CD4-positive, CD25-positive, alpha-beta regulatory T cell (primary cell): Measurements from ENCODE around the gene GNAL. TPM values are rescaled to one million over a fixed set of nuclear protein-coding genes. Genes with fewer than 3 reads are reported as not detected.

Experiments
- ATAC-seq, 2 donors: fragments of 150-1000 bp; cut with Tn5 transposase; one replicate each; pipeline ENCODE4 v1.10.0; 2021; ENCODE audit warnings: low read depth in 2 of 2, moderate number of reproducible peaks in 2 of 2, moderate library complexity in 1 of 2
- DNase-seq, 3 donors: peaks; one replicate each; pipeline versions ENCODE4 v3.0.0 to v3.0.0-alpha.2; 2012 to 2022; ENCODE audit warnings: mixed read lengths in 1 of 3
- H3K27ac ChIP-seq: one replicate; pipeline ENCODE4 v1.7.0; 2013; ENCODE audit warnings: mild to moderate bottlenecking, low read length; ENCODE audit not compliant: insufficient read depth, poor library complexity, severe bottlenecking
- H3K27me3 ChIP-seq: one replicate; pipeline ENCODE4 v1.7.0; 2013; ENCODE audit warnings: low read length; ENCODE audit not compliant: control insufficient read depth, insufficient read depth
- H3K36me3 ChIP-seq: one replicate; pipeline ENCODE4 v1.7.0; 2013; ENCODE audit warnings: mild to moderate bottlenecking, low read length, moderate library complexity; ENCODE audit not compliant: control insufficient read depth, insufficient read depth
- H3K4me1 ChIP-seq: 2 replicates; pipeline ENCODE4 v1.7.0; 2013; ENCODE audit warnings: mild to moderate bottlenecking, low read length; ENCODE audit not compliant: insufficient read depth, control insufficient read depth, poor library complexity, severe bottlenecking
- H3K4me3 ChIP-seq: one replicate; pipeline ENCODE4 v1.7.0; 2013; ENCODE audit warnings: low read depth, mild to moderate bottlenecking, low read length, moderate library complexity
- H3K9me3 ChIP-seq, 2 experiments: 1 replicate in 1 of 2; 2 replicates in 1 of 2; pipeline ENCODE4 v1.7.0; 2013; ENCODE audit warnings: low read length in 2 of 2, mild to moderate bottlenecking in 1 of 2, moderate library complexity in 1 of 2; ENCODE audit not compliant: control insufficient read depth in 2 of 2
- H3K27ac Mint-ChIP-seq, 3 donors: one replicate each; pipeline ENCODE4 v1.8.0; 2020 to 2022; ENCODE audit warnings: mild to moderate bottlenecking in 3 of 3, mixed read lengths in 3 of 3, moderate library complexity in 2 of 3
- H3K27me3 Mint-ChIP-seq: one replicate; pipeline ENCODE4 v1.8.0; 2022; ENCODE audit warnings: mild to moderate bottlenecking, mixed read lengths
- H3K36me3 Mint-ChIP-seq: one replicate; pipeline ENCODE4 v1.8.0; 2020; ENCODE audit warnings: mixed read lengths
- H3K4me1 Mint-ChIP-seq, 4 donors: one replicate each; pipeline ENCODE4 v1.8.0; 2020 to 2022; ENCODE audit warnings: mixed read lengths in 4 of 4, mild to moderate bottlenecking in 1 of 4
- H3K4me3 Mint-ChIP-seq, 4 donors: one replicate each; pipeline ENCODE4 v1.8.0; 2020 to 2022; ENCODE audit warnings: mild to moderate bottlenecking in 4 of 4, mixed read lengths in 4 of 4, moderate library complexity in 3 of 4
- H3K9me3 Mint-ChIP-seq, 7 donors: one replicate each; pipeline ENCODE4 v1.8.0; 2020 to 2022; ENCODE audit warnings: mixed read lengths in 7 of 7, mild to moderate bottlenecking in 3 of 7, moderate library complexity in 2 of 7
- polyA plus RNA-seq, 4 donors: library from polyadenylated mRNA; unstranded; fragments of 300-500 nt; fragmentation: Illumina TruSeq; gene quantifications; one replicate each; pipeline ENCODE4 v1.2.3, GENCODE V29; 2021
- total RNA-seq: library from RNA; stranded (reverse); gene quantifications from one replicate; pipeline ENCODE4 v1.2.3, GENCODE V29; 2022

Gene GNAL
- total and polyA plus RNA-seq, 5 donors from 2014 or later, result 0.05 to 0.76 (median 0.09) TPM; not detected in 2

DNA sequence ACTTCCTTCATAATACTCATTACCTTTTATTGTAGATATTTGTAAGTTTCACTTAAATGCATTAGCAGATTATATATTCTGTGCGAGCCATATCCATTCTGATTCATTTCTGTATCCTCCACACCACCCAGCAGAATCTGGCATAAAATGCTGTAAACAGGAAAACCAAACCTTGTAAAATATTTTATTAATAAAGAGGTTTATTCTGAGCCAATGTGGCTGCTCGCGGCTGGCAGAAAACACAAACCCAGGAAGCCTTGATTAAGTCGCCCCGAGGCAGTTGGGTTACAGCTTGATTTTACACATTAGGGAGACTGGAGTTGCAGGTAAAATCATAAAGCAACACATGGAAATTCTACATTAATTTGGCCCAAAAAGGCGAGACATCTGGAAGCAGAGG, 40.5 kb downstream of the GNAL start:
- Mint-ChIP-seq H3K9me3 (no peaks in the 10 kb centered on the region), H3K4me1 (no peaks in the 10 kb centered on the region), H3K27me3 (peaks cover 16% of the 10 kb centered on the region), H3K27ac (no peak overlapping the region), H3K36me3 (no peaks in the 10 kb centered on the region), H3K4me3 (no peak overlapping the region)
- DNase-seq (no peak), ATAC-seq (no peak)
- Histone ChIP-seq H3K27me3 (peaks cover 3% of the 10 kb centered on the region), H3K27ac (no peak overlapping the region), H3K9me3 (no peaks in the 10 kb centered on the region), H3K4me1 (peaks cover 4% of the 10 kb centered on the region), H3K4me3 (no peak overlapping the region), H3K36me3 (no peaks in the 10 kb centered on the region)

DNA sequence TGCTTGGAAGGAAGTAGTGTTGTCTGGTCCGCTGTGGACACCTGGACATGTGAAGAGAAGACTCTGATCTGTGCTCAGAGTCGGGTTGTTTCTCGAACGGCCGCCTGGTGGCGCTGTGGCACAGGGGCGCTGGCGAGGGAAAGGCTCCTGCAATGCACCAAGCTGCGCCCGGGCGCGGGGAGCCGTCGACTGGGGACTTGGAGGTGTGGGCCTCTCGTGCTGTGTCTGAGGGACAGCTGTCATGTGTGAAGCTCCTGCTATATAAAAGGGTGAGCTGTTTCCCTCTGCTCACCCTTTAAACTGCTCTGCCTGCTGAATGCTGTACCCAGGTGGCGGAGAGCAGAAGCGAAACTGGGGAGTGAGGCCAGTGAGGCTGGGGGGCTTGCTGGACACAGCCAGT, 44.0 kb downstream of the GNAL start:
- Histone ChIP-seq H3K36me3 (no peaks in the 10 kb centered on the region), H3K4me1 (peaks cover 4% of the 10 kb centered on the region), H3K27ac (no peak overlapping the region), H3K27me3 (peaks cover 3% of the 10 kb centered on the region), H3K4me3 (no peak overlapping the region), H3K9me3 (no peaks in the 10 kb centered on the region)
- Mint-ChIP-seq H3K27me3 (peaks cover 20% of the 10 kb centered on the region), H3K4me1 (no peaks in the 10 kb centered on the region), H3K9me3 (peaks cover 0 to under 1% (median 0%) of the 10 kb centered on the region in 7 donors), H3K27ac (no peak overlapping the region), H3K4me3 (no peak overlapping the region), H3K36me3 (no peaks in the 10 kb centered on the region)
- DNase-seq, result peak; percentile 18 to 62 (median 32)
- ATAC-seq, result peak; percentile 57 to 67

DNA sequence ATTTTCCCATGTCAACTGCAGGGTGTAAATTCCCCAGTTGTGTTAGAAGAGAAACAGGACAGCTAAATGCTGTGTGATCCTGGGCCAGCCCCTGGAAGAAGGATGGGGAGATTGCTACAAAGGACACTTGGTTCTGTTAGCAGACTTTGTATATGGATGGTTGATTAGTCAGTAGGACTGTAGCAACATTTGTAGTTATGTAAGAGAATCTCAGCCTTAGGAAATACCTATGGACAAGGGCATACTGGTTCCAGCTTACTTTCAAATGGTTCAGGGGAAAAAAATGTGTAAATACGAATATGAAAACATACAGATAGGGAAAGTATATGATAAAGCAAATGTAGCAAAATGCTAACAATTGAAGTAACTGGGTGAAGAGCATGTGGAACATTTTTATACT, 47.6 kb downstream of the GNAL start:
- H3K4me3 ChIP-seq, result no peak overlapping the region
- Mint-ChIP-seq H3K36me3 (no peaks in the 10 kb centered on the region), H3K27me3 (peaks cover 13% of the 10 kb centered on the region), H3K9me3 (peaks cover 0 to 2% (median 0%) of the 10 kb centered on the region in 7 donors), H3K4me3 (no peak overlapping the region), H3K27ac (no peak overlapping the region), H3K4me1 (no peaks in the 10 kb centered on the region)
- no peaks in the 10 kb centered on the region for H3K9me3 ChIP-seq
- peaks cover 4% of the 10 kb centered on the region for H3K4me1 ChIP-seq
- no peak for DNase-seq
- peaks cover 3% of the 10 kb centered on the region for H3K27me3 ChIP-seq
- no peak for ATAC-seq
- H3K36me3 ChIP-seq, result no peaks in the 10 kb centered on the region
- H3K27ac ChIP-seq, result no peak overlapping the region

GRCh38 chr18:11739893-11740292, 50.8 kb downstream of the GNAL start:
- H3K9me3 Mint-ChIP-seq, result peaks cover 0 to 2% (median 0%) of the 10 kb centered on the region in 7 donors
- no peaks in the 10 kb centered on the region for H3K4me1 Mint-ChIP-seq
- peaks cover 22% of the 10 kb centered on the region for H3K27me3 Mint-ChIP-seq
- no peak for DNase-seq
- Histone ChIP-seq H3K36me3 (no peaks in the 10 kb centered on the region), H3K4me1 (no peaks in the 10 kb centered on the region), H3K27me3 (peaks cover 3% of the 10 kb centered on the region), H3K4me3 (no peak overlapping the region), H3K9me3 (no peaks in the 10 kb centered on the region), H3K27ac (no peak overlapping the region)
- H3K27ac Mint-ChIP-seq, result no peak overlapping the region
- no peak overlapping the region for H3K4me3 Mint-ChIP-seq
- no peaks in the 10 kb centered on the region for H3K36me3 Mint-ChIP-seq
- no peak for ATAC-seq

GRCh38 chr18:11740461-11740860, 51.4 kb downstream of the GNAL start:
- no peak overlapping the region for H3K27ac Mint-ChIP-seq
- H3K9me3 Mint-ChIP-seq, result peaks cover 0 to 2% (median 0%) of the 10 kb centered on the region in 7 donors
- peaks cover 3% of the 10 kb centered on the region for H3K27me3 ChIP-seq
- no peak overlapping the region for H3K4me3 Mint-ChIP-seq
- H3K36me3 ChIP-seq, result no peaks in the 10 kb centered on the region
- DNase-seq (no peak), ATAC-seq (no peak)
- no peak overlapping the region for H3K27ac ChIP-seq
- no peak overlapping the region for H3K4me3 ChIP-seq
- peaks cover 22% of the 10 kb centered on the region for H3K27me3 Mint-ChIP-seq
- H3K36me3 Mint-ChIP-seq, result no peaks in the 10 kb centered on the region
- no peaks in the 10 kb centered on the region for H3K4me1 Mint-ChIP-seq
- no peaks in the 10 kb centered on the region for H3K9me3 ChIP-seq
- H3K4me1 ChIP-seq, result no peaks in the 10 kb centered on the region

DNA sequence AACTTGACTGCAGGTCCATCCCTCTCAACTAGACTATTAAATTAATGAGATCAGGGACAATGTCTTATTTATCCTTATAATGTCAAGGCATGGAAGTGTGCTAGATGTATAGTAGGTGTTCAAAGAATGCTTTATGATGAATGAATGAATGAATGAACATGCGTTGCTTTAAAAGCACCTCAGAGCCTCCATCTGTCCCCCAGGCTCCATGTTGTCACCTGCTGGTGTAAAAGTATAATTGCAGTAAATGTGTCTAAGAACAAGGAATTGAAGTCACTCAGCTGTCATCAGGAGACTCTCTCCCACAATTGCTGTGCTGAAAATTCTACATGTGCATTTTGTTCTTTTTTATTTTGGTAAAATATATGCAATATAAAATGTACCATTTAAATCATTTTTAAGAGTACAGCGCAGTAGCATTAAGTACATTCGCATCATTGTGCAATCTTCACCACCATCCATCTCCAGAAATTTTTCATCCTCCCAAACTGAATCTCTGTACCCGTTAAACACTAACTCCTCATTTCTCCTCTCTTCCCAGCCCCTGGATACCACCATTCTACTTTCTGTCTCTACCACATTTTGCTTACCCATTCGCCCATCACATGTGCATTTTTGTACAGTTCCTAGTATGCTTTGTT, 52.6 kb downstream of the GNAL start:
- H3K4me1 Mint-ChIP-seq, result no peaks in the 10 kb centered on the region
- peak in 1 of 3 donors; percentile 20 for DNase-seq
- H3K36me3 Mint-ChIP-seq, result no peaks in the 10 kb centered on the region

GRCh38 chr18:11745521-11745920, 56.5 kb downstream of the GNAL start:
- Mint-ChIP-seq H3K27me3 (peaks cover 49% of the 10 kb centered on the region), H3K9me3 (peaks cover 0 to 2% (median 0%) of the 10 kb centered on the region in 7 donors), H3K4me1 (peaks cover 0 to 4% (median under 1%) of the 10 kb centered on the region in 4 donors), H3K36me3 (no peaks in the 10 kb centered on the region), H3K4me3 (no peak overlapping the region), H3K27ac (no peak overlapping the region)
- no peaks in the 10 kb centered on the region for H3K9me3 ChIP-seq
- no peaks in the 10 kb centered on the region for H3K36me3 ChIP-seq
- H3K4me3 ChIP-seq, result no peak overlapping the region
- H3K27ac ChIP-seq, result no peak overlapping the region
- ATAC-seq (no peak), DNase-seq (no peak)
- H3K27me3 ChIP-seq, result peaks cover 3% of the 10 kb centered on the region
- no peaks in the 10 kb centered on the region for H3K4me1 ChIP-seq

More for the DNA sequence above, 52.6 kb downstream of the GNAL start:
- Mint-ChIP-seq H3K4me3 (no peak overlapping the region), H3K27ac (no peak overlapping the region), H3K27me3 (peaks cover 25% of the 10 kb centered on the region), H3K9me3 (peaks cover 0 to 2% (median 0%) of the 10 kb centered on the region in 7 donors)
- ATAC-seq, result no peak
- Histone ChIP-seq H3K4me3 (no peak overlapping the region), H3K36me3 (no peaks in the 10 kb centered on the region), H3K9me3 (no peaks in the 10 kb centered on the region), H3K4me1 (no peaks in the 10 kb centered on the region), H3K27me3 (peaks cover 3% of the 10 kb centered on the region), H3K27ac (no peak overlapping the region)

- H3K4me1 ChIP-seq, result no peaks in the 10 kb centered on the region
- H3K9me3 ChIP-seq, result no peaks in the 10 kb centered on the region
- peaks cover 48% of the 10 kb centered on the region for H3K27me3 Mint-ChIP-seq
- no peaks in the 10 kb centered on the region for H3K36me3 ChIP-seq
- H3K9me3 Mint-ChIP-seq, result peaks cover 0 to 2% (median 0%) of the 10 kb centered on the region in 7 donors
- DNase-seq, result no peak
- no peak overlapping the region for H3K4me3 Mint-ChIP-seq
- H3K27ac Mint-ChIP-seq, result no peak overlapping the region
- no peaks in the 10 kb centered on the region for H3K36me3 Mint-ChIP-seq
- no peak for ATAC-seq
- H3K27ac ChIP-seq, result no peak overlapping the region
- no peak overlapping the region for H3K4me3 ChIP-seq
- peaks cover 0 to 10% (median 3%) of the 10 kb centered on the region in 4 donors for H3K4me1 Mint-ChIP-seq
- H3K27me3 ChIP-seq, result peaks cover 3% of the 10 kb centered on the region
These were observed 58.2 kb downstream of the GNAL start for GRCh38 chr18:11747286-11747685.
